GM21367 (cell line): ENCODE data around the gene NDNF.

Experiments
- ATAC-seq: cut with Tn5 transposase; IDR thresholded peaks from one replicate; pipeline ENCODE4 v1.9.1; 2021; ENCODE audit not compliant: unreplicated experiment

NDNF gene

GRCh38 chr4:121072224-121073003 lies at the start of gene NDNF:
NDNF (minus strand) TSS chr4:121072535; CDS start chr4:121045837, 26,698 bp downstream.
- no peak for ATAC-seq

GRCh38 chr4:121119715-121120114 lies 47.4 kb upstream of the NDNF start:
- ATAC-seq = no peak

GRCh38 chr4:121118344-121118743 lies 46.0 kb upstream of the NDNF start:
- ATAC-seq = no peak

- no peak for ATAC-seq
Measured at GRCh38 chr4:121114756-121115155, 42.4 kb upstream of the NDNF start.

- ATAC-seq = no peak
Measured at GRCh38 chr4:121112530-121112929, 40.2 kb upstream of the NDNF start.

GRCh38 chr4:121108557-121108956 lies 36.2 kb upstream of the NDNF start:
- no peak for ATAC-seq

- no peak for ATAC-seq
Measured at GRCh38 chr4:121107507-121107906, 35.2 kb upstream of the NDNF start.

- no peak for ATAC-seq
Measured at GRCh38 chr4:121100093-121100775, 27.9 kb upstream of the NDNF start.

- ATAC-seq = no peak
Measured at GRCh38 chr4:121098266-121098665, 25.9 kb upstream of the NDNF start.

GRCh38 chr4:121096629-121097028 lies 24.3 kb upstream of the NDNF start:
- ATAC-seq = no peak

GRCh38 chr4:121096191-121096590 lies 23.9 kb upstream of the NDNF start:
- no peak for ATAC-seq

- ATAC-seq = no peak
Measured at GRCh38 chr4:121094297-121094966, 22.1 kb upstream of the NDNF start.

GRCh38 chr4:121093261-121093660 lies 20.9 kb upstream of the NDNF start:
- ATAC-seq = no peak

GRCh38 chr4:121091941-121092340 lies 19.6 kb upstream of the NDNF start:
- ATAC-seq = no peak

GRCh38 chr4:121088867-121089266 lies 16.5 kb upstream of the NDNF start:
- no peak for ATAC-seq

GRCh38 chr4:121079376-121079775 lies 7.0 kb upstream of the NDNF start:
- ATAC-seq = no peak

- ATAC-seq = no peak
Measured at GRCh38 chr4:121077496-121077895, 5.2 kb upstream of the NDNF start.

- ATAC-seq = no peak
Measured at GRCh38 chr4:121076416-121076815, 4.1 kb upstream of the NDNF start.

- no peak for ATAC-seq
Measured at GRCh38 chr4:121073672-121074381, 1.5 kb upstream of the NDNF start.

- ATAC-seq = no peak
Measured at GRCh38 chr4:121073004-121073435, 685 bp upstream of the NDNF start.

GRCh38 chr4:121071640-121072223 lies 603 bp downstream of the NDNF start:
- ATAC-seq = no peak
